ENCODE measurements around the gene A2ML1.

DNA sequence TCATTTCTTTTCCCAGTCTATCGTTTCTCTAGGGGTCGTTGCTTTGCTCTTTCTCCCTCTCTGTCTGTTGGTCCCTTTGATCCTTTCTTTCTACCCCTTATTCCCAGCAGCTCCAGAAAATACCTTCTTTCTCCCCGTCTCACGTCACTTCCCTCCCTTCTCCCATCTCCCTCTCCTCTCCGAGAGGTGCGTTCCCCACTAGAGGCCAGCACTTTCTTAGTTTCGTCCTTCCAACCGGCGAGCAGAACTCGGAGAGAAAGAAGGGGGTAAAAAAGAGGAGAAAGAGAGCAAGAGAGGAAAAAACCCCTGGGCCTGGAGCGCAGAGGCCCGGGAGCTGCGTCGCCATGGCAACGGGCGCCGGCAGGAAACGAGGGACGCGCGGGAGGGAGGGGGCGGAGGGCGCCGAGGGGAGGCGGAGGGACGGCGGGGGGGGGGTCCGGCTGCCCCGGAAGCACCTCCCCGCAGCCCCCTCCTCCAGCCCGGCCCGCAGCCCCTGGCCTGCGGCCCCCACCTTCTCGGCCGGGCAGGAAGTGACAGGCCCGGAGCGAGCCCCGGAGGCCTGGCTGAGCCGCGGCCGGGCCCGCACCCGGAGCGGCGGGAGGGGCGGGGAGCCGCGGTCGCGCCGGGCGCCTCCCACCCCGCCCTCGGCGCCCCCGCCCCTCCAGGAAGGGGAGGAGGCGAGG, 91.8 kb downstream of the A2ML1 start, which contains the start of gene PHC1:
- peak in 2 of 3 donors; percentile 27 to 31 for TF ChIP-seq POLR2A (IDR thresholded peaks at IDR 0.05)
- TF ChIP-seq, protein P1, sequence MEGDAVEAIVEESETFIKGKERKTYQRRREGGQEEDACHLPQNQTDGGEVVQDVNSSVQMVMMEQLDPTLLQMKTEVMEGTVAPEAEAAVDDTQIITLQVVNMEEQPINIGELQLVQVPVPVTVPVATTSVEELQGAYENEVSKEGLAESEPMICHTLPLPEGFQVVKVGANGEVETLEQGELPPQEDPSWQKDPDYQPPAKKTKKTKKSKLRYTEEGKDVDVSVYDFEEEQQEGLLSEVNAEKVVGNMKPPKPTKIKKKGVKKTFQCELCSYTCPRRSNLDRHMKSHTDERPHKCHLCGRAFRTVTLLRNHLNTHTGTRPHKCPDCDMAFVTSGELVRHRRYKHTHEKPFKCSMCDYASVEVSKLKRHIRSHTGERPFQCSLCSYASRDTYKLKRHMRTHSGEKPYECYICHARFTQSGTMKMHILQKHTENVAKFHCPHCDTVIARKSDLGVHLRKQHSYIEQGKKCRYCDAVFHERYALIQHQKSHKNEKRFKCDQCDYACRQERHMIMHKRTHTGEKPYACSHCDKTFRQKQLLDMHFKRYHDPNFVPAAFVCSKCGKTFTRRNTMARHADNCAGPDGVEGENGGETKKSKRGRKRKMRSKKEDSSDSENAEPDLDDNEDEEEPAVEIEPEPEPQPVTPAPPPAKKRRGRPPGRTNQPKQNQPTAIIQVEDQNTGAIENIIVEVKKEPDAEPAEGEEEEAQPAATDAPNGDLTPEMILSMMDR (IDR thresholded peaks at IDR 0.05), result peak in 6 of 7 experiments; percentile 13 to 58 (median 46)

Measured in body of pancreas (tissue), 4 donors.